ENCODE results near the gene ZMYND11. TPM values are rescaled to one million over a fixed set of nuclear protein-coding genes. Genes with fewer than 3 reads are reported as not detected.

Gene ZMYND11
- total RNA-seq, 3 donors from 2014 or later (not counting 1 experiment from before 2014, with no cell fraction given) = 50.6 to 63.9 (median 52.6) TPM

GRCh38 chr10:266974-267425 is 131.7 kb downstream of the ZMYND11 start:
- Histone ChIP-seq H3K4me3 (ENCODE audit: low read length) (no peak overlapping the region), H3K36me3 (ENCODE audit: control insufficient read depth, insufficient read depth, low read length) (no peaks in the 10 kb centered on the region), H3K9me3 (ENCODE audit: control insufficient read depth, insufficient read depth, low read length) (no peaks in the 10 kb centered on the region), H3K27me3 (ENCODE audit: control insufficient read depth, insufficient read depth, low read length) (no peaks in the 10 kb centered on the region), H3K4me1 (ENCODE audit: control insufficient read depth, insufficient read depth, low read length) (no peaks in the 10 kb centered on the region), H3K27ac (ENCODE audit: low read length) (no peak overlapping the region)
- Mint-ChIP-seq H3K4me1 (peaks cover 5 to 6% of the 10 kb centered on the region in 2 donors), H3K4me3 (no peak overlapping the region), H3K27me3 (ENCODE audit: low read depth in 2 of 2) (peaks cover 0 to 10% of the 10 kb centered on the region in 2 donors), H3K36me3 (no peaks in the 10 kb centered on the region), H3K27ac (no peak overlapping the region), H3K9me3 (no peaks in the 10 kb centered on the region)
- no peak for ATAC-seq
- DNase-seq = no peak
- WGBS (ENCODE audit: insufficient coverage) = 74% methylated on average over 8 of the region's 8 CpGs
- intact Hi-C loops (cut with micrococcal nuclease) = no loop called here
- TF ChIP-seq CTCF (IDR thresholded peaks at IDR 0.05) = no peak

- 94% methylated on average over 7 of the region's 11 CpGs for WGBS (ENCODE audit: insufficient coverage)
- H3K4me3 Mint-ChIP-seq = no peak overlapping the region
- H3K9me3 Mint-ChIP-seq = no peaks in the 10 kb centered on the region
- Histone ChIP-seq H3K27ac (ENCODE audit: low read length) (no peak overlapping the region), H3K9me3 (ENCODE audit: control insufficient read depth, insufficient read depth, low read length) (no peaks in the 10 kb centered on the region), H3K36me3 (ENCODE audit: control insufficient read depth, insufficient read depth, low read length) (no peaks in the 10 kb centered on the region), H3K27me3 (ENCODE audit: control insufficient read depth, insufficient read depth, low read length) (no peaks in the 10 kb centered on the region), H3K4me3 (ENCODE audit: low read length) (no peak overlapping the region), H3K4me1 (ENCODE audit: control insufficient read depth, insufficient read depth, low read length) (no peaks in the 10 kb centered on the region)
- no peak for TF ChIP-seq CTCF (IDR thresholded peaks at IDR 0.05)
- ATAC-seq (no peak), DNase-seq (no peak)
- H3K36me3 Mint-ChIP-seq = no peaks in the 10 kb centered on the region
- intact Hi-C loops (cut with micrococcal nuclease) = no loop called here
- H3K4me1 Mint-ChIP-seq = peaks cover 5 to 6% of the 10 kb centered on the region in 2 donors
- H3K27me3 Mint-ChIP-seq (ENCODE audit: low read depth in 2 of 2) = peaks cover 0 to 9% of the 10 kb centered on the region in 2 donors
- no peak overlapping the region for H3K27ac Mint-ChIP-seq
These were observed 132.4 kb downstream of the ZMYND11 start for GRCh38 chr10:267705-268104.

GRCh38 chr10:269440-270074 is 134.3 kb downstream of the ZMYND11 start:
- H3K4me1 Mint-ChIP-seq = peaks cover 5 to 6% of the 10 kb centered on the region in 2 donors
- no peak overlapping the region for H3K4me3 ChIP-seq (ENCODE audit: low read length)
- H3K36me3 ChIP-seq (ENCODE audit: control insufficient read depth, insufficient read depth, low read length) = no peaks in the 10 kb centered on the region
- no peaks in the 10 kb centered on the region for H3K27me3 Mint-ChIP-seq (ENCODE audit: low read depth in 2 of 2)
- no peak for TF ChIP-seq CTCF (IDR thresholded peaks at IDR 0.05)
- intact Hi-C loops (cut with micrococcal nuclease) = no loop called here
- no peaks in the 10 kb centered on the region for H3K36me3 Mint-ChIP-seq
- H3K9me3 ChIP-seq (ENCODE audit: control insufficient read depth, insufficient read depth, low read length) = no peaks in the 10 kb centered on the region
- H3K27me3 ChIP-seq (ENCODE audit: control insufficient read depth, insufficient read depth, low read length) = no peaks in the 10 kb centered on the region
- no peak for ATAC-seq
- no peaks in the 10 kb centered on the region for H3K4me1 ChIP-seq (ENCODE audit: control insufficient read depth, insufficient read depth, low read length)
- H3K27ac Mint-ChIP-seq = no peak overlapping the region
- no peak overlapping the region for H3K27ac ChIP-seq (ENCODE audit: low read length)
- DNase-seq = no peak
- H3K9me3 Mint-ChIP-seq = no peaks in the 10 kb centered on the region
- no peak overlapping the region for H3K4me3 Mint-ChIP-seq
- WGBS (ENCODE audit: insufficient coverage) = 83% methylated on average over 10 of the region's 10 CpGs

GRCh38 chr10:271201-271600 is 135.9 kb downstream of the ZMYND11 start:
- Mint-ChIP-seq H3K27me3 (ENCODE audit: low read depth in 2 of 2) (no peaks in the 10 kb centered on the region), H3K36me3 (no peaks in the 10 kb centered on the region), H3K27ac (no peak overlapping the region), H3K4me1 (no peaks in the 10 kb centered on the region), H3K4me3 (no peak overlapping the region), H3K9me3 (no peaks in the 10 kb centered on the region)
- Histone ChIP-seq H3K9me3 (ENCODE audit: control insufficient read depth, insufficient read depth, low read length) (no peaks in the 10 kb centered on the region), H3K27ac (ENCODE audit: low read length) (no peak overlapping the region), H3K36me3 (ENCODE audit: control insufficient read depth, insufficient read depth, low read length) (no peaks in the 10 kb centered on the region), H3K4me1 (ENCODE audit: control insufficient read depth, insufficient read depth, low read length) (no peaks in the 10 kb centered on the region), H3K27me3 (ENCODE audit: control insufficient read depth, insufficient read depth, low read length) (no peaks in the 10 kb centered on the region), H3K4me3 (ENCODE audit: low read length) (no peak overlapping the region)
- intact Hi-C loops (cut with micrococcal nuclease) = no loop called here
- TF ChIP-seq CTCF (IDR thresholded peaks at IDR 0.05) = no peak
- ATAC-seq (no peak), DNase-seq (no peak)
- WGBS (ENCODE audit: insufficient coverage) = 85% methylated on average over 3 of the region's 3 CpGs
